Uterus (tissue), 4 donors: ENCODE measurements around the gene RBM26. TPM values are rescaled to one million over a fixed set of nuclear protein-coding genes. Genes with fewer than 3 reads are reported as not detected.

Experiments used
- DNase-seq, 2 donors: peaks; one replicate each; pipeline ENCODE4 v3.0.0-alpha.2; 2019 to 2020
- H3K27ac ChIP-seq, 2 donors: fragments of 200-600 bp; sonication (generic); 1 replicate in 1 of 2; 2 replicates in 1 of 2; pipeline ENCODE4 v1.5.1; 2016 to 2018
- H3K27me3 ChIP-seq, 2 donors: fragments of 200-600 bp; sonication (generic); one replicate each; pipeline ENCODE4 v1.5.1; 2018 to 2019; ENCODE audit warnings: control low read depth in 1 of 2
- H3K36me3 ChIP-seq, 2 donors: fragments of 200-600 bp; sonication (generic); one replicate each; pipeline ENCODE4 v1.5.1; 2019; ENCODE audit warnings: control low read depth in 1 of 2
- H3K4me1 ChIP-seq, 2 donors: fragments of 200-600 bp; sonication (generic); one replicate each; pipeline ENCODE4 v1.5.1; 2018 to 2019; ENCODE audit warnings: control low read depth in 1 of 2
- H3K4me3 ChIP-seq, 2 donors: fragments of 200-600 bp; sonication (generic); 1 replicate in 1 of 2; 2 replicates in 1 of 2; pipeline ENCODE4 v1.5.1; 2018 to 2019; ENCODE audit warnings: mild to moderate bottlenecking in 1 of 2
- H3K9me3 ChIP-seq, 2 donors: fragments of 200-600 bp; sonication (generic); one replicate each; pipeline ENCODE4 v1.5.1; 2019; ENCODE audit warnings: control low read depth in 1 of 2
- POLR2A ChIP-seq, 2 donors: fragments of 450-650 bp; IDR thresholded peaks; one replicate each; pipeline ENCODE4 v1.6.1; 2016; ENCODE audit warnings: antibody characterized with exemption in 2 of 2, mild to moderate bottlenecking in 1 of 2, moderate library complexity in 1 of 2
- intact Hi-C: fragments of 100-400 bp; cut with DNase I; formaldehyde crosslinking; loops from one replicate; pipeline ENCODE4 v1.15.1; 2023; ENCODE audit warnings: low total_unique reads
- total RNA-seq, 4 donors: library from RNA; depleted of rRNA in 3 of 4; stranded (reverse); fragments of >200 nt in 3 of 4; gene quantifications; one replicate each; pipeline versions ENCODE4 v1.1.0 to v1.2.4, GENCODE V29; 2014 to 2023
- TF ChIP-seq, protein P1 (sequence below), 4 experiments: fragments of 200-600 bp in 2 of 4; fragments of 450-650 bp in 2 of 4; sonication (generic) in 2 of 4; IDR thresholded peaks; one replicate each; pipeline ENCODE4 v1.5.1; 2016 to 2019; ENCODE audit warnings: antibody characterized with exemption in 4 of 4, mild to moderate bottlenecking in 2 of 4, moderate library complexity in 1 of 4
- donor health status: DM: yes; HTN: yes; CAD: no.

Gene RBM26
- total RNA-seq, 4 donors from 2014 or later: 33.8 to 83.8 (median 54.5) TPM

DNA sequence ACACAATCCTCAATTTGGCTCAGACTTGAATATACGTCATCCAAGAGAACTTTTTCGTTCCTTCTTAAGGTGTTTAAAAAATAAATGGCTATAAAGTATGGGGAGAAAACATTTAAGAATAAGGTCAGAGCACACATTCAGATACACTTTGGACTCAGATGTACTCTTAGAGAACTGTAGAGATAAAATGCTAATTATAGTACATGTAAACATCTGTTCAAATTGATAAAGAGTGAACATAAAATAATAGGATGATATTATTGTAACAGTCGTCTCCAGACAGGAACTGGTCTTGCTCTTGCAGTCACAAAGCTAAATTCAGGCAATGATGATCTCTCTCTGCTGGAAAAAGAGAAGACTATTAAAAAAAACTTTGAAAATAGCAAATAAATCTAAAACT is 91.4 kb downstream of the RBM26 start:
- TF ChIP-seq, protein P1, sequence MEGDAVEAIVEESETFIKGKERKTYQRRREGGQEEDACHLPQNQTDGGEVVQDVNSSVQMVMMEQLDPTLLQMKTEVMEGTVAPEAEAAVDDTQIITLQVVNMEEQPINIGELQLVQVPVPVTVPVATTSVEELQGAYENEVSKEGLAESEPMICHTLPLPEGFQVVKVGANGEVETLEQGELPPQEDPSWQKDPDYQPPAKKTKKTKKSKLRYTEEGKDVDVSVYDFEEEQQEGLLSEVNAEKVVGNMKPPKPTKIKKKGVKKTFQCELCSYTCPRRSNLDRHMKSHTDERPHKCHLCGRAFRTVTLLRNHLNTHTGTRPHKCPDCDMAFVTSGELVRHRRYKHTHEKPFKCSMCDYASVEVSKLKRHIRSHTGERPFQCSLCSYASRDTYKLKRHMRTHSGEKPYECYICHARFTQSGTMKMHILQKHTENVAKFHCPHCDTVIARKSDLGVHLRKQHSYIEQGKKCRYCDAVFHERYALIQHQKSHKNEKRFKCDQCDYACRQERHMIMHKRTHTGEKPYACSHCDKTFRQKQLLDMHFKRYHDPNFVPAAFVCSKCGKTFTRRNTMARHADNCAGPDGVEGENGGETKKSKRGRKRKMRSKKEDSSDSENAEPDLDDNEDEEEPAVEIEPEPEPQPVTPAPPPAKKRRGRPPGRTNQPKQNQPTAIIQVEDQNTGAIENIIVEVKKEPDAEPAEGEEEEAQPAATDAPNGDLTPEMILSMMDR (IDR thresholded peaks at IDR 0.05): no peak
- no peak for TF ChIP-seq POLR2A (IDR thresholded peaks at IDR 0.05)
- no peak overlapping the region for H3K27ac ChIP-seq
- H3K4me1 ChIP-seq: no peaks in the 10 kb centered on the region
- no peak overlapping the region for H3K4me3 ChIP-seq
- no peaks in the 10 kb centered on the region for H3K27me3 ChIP-seq
- no peaks in the 10 kb centered on the region for H3K36me3 ChIP-seq
- no peak for DNase-seq
- intact Hi-C loops: no loop called here
- no peaks in the 10 kb centered on the region for H3K9me3 ChIP-seq

- Histone ChIP-seq H3K36me3 (no peaks in the 10 kb centered on the region), H3K4me3 (no peak overlapping the region), H3K9me3 (no peaks in the 10 kb centered on the region), H3K27ac (no peak overlapping the region), H3K27me3 (no peaks in the 10 kb centered on the region), H3K4me1 (no peaks in the 10 kb centered on the region)
- intact Hi-C loops: no loop called here
- DNase-seq: no peak
- no peak for TF ChIP-seq POLR2A (IDR thresholded peaks at IDR 0.05)
- TF ChIP-seq, protein P1 (IDR thresholded peaks at IDR 0.05): no peak
Measured at GRCh38 chr13:79312340-79312855, 93.7 kb downstream of the RBM26 start.

DNA sequence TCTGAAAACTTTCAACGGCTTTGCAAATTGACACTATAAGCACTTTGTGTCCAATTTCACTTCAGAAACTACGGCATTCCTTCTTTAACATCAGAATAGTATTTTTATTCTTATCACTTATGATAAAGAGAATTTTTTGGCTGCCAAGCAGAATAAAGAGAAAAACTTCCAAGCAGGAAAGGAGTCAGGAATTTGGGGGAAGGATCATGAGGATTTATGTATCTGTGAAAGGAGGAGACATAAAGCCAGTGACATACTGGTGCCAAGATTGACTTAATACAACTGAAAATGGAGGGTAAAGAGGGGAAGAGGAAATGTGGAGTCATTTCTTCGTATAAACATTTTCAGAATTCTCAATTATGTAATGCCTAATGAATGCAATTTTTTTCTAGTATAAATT is 94.7 kb downstream of the RBM26 start:
- intact Hi-C loops: no loop called here
- no peaks in the 10 kb centered on the region for H3K4me1 ChIP-seq

DNA sequence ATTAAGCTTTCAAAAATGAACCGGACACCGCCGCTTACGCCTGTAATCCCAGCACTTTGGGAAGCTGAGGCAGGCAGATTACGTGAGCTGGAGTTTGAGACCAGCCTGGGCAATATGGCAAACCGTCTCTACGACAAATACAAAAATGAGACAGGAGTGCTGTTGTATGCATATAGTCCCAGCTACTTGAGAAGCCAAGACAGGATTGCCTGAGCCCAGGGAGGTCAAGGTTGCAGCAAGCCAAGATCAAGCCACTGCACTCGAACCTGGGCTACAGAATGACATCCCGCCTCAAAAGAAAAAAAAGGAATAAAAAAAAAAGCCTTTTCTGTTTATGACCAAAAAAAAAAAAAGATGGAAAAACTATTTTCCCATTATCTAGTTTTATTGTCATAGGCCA is 96.4 kb downstream of the RBM26 start:
- no peaks in the 10 kb centered on the region for H3K27me3 ChIP-seq
- H3K4me3 ChIP-seq: no peak overlapping the region
- no peaks in the 10 kb centered on the region for H3K9me3 ChIP-seq
- TF ChIP-seq, protein P1 (IDR thresholded peaks at IDR 0.05): no peak
- TF ChIP-seq POLR2A (IDR thresholded peaks at IDR 0.05): no peak
- H3K27ac ChIP-seq: no peak overlapping the region
- H3K4me1 ChIP-seq: no peaks in the 10 kb centered on the region
- intact Hi-C loops: no loop called here
- no peaks in the 10 kb centered on the region for H3K36me3 ChIP-seq
- no peak for DNase-seq

More for the DNA sequence above, 94.7 kb downstream of the RBM26 start:
- H3K27ac ChIP-seq: no peak overlapping the region
- TF ChIP-seq POLR2A (IDR thresholded peaks at IDR 0.05): no peak
- TF ChIP-seq, protein P1 (IDR thresholded peaks at IDR 0.05): no peak
- DNase-seq: no peak
- H3K4me3 ChIP-seq: no peak overlapping the region
- H3K27me3 ChIP-seq: no peaks in the 10 kb centered on the region
- H3K9me3 ChIP-seq: no peaks in the 10 kb centered on the region
- no peaks in the 10 kb centered on the region for H3K36me3 ChIP-seq

DNA sequence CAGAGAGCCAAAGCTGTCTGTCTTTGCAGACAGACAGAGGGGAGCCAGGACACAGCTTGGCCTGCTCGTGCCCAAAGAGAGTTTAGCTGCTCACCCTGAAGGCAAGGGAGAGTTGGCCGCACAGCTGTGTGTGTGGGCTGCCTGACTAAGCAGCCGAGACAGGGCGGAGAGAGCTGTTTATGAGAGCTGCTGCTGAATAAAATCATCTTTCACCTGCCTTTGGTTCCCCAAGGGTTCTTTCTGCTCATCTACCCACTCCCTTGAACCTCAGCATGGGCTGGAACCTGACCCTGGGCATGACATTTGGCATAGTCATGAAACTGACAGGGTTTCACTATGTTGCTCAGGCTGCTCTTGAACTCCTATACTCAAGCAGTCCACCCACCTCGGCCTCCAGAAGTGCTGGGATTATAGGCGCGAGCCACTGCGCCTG is 98.2 kb downstream of the RBM26 start:
- Histone ChIP-seq H3K27me3 (no peaks in the 10 kb centered on the region), H3K27ac (no peak overlapping the region), H3K4me3 (no peak overlapping the region), H3K4me1 (no peaks in the 10 kb centered on the region), H3K36me3 (no peaks in the 10 kb centered on the region), H3K9me3 (no peaks in the 10 kb centered on the region)
- no peak for TF ChIP-seq POLR2A (IDR thresholded peaks at IDR 0.05)
- TF ChIP-seq, protein P1 (IDR thresholded peaks at IDR 0.05): no peak
- intact Hi-C loops: no loop called here
- no peak for DNase-seq
